Measurements from ENCODE around the gene GALNTL6.

The GALNTL6 gene

GRCh38 chr4:173051716-173052115 is 1238.5 kb downstream of the GALNTL6 start:
- H3K36me3 ChIP-seq (ENCODE audit: control insufficient read depth in 2 of 2, insufficient read depth in 2 of 2, low read length in 2 of 2): no peaks in the 10 kb centered on the region
- no peak overlapping the region for H3K27ac ChIP-seq (ENCODE audit: low read depth in 2 of 2, low read length in 2 of 2)
- H3K9me3 ChIP-seq (ENCODE audit: control insufficient read depth in 2 of 2, low read length in 2 of 2): no peaks in the 10 kb centered on the region
- H3K4me3 ChIP-seq (ENCODE audit: low read length in 2 of 2): no peak overlapping the region
- no peak overlapping the region for H3K9ac ChIP-seq (ENCODE audit: low read depth in 1 of 2, low read length in 2 of 2)
- H3K4me1 ChIP-seq (ENCODE audit: control insufficient read depth in 2 of 2, insufficient read depth in 2 of 2, low read length in 2 of 2): no peaks in the 10 kb centered on the region
- H3K27me3 ChIP-seq (ENCODE audit: control insufficient read depth in 2 of 2, insufficient read depth in 2 of 2, low read length in 2 of 2): no peaks in the 10 kb centered on the region

- no peaks in the 10 kb centered on the region for H3K36me3 ChIP-seq (ENCODE audit: control insufficient read depth in 2 of 2, insufficient read depth in 2 of 2, low read length in 2 of 2)
- no peak overlapping the region for H3K27ac ChIP-seq (ENCODE audit: low read depth in 2 of 2, low read length in 2 of 2)
- no peak overlapping the region for H3K9ac ChIP-seq (ENCODE audit: low read depth in 1 of 2, low read length in 2 of 2)
- no peaks in the 10 kb centered on the region for H3K27me3 ChIP-seq (ENCODE audit: control insufficient read depth in 2 of 2, insufficient read depth in 2 of 2, low read length in 2 of 2)
- H3K4me3 ChIP-seq (ENCODE audit: low read length in 2 of 2): no peak overlapping the region
- H3K9me3 ChIP-seq (ENCODE audit: control insufficient read depth in 2 of 2, low read length in 2 of 2): no peaks in the 10 kb centered on the region
- H3K4me1 ChIP-seq (ENCODE audit: control insufficient read depth in 2 of 2, insufficient read depth in 2 of 2, low read length in 2 of 2): no peaks in the 10 kb centered on the region
Measured at GRCh38 chr4:173052439-173052838, 1239.2 kb downstream of the GALNTL6 start.

DNA sequence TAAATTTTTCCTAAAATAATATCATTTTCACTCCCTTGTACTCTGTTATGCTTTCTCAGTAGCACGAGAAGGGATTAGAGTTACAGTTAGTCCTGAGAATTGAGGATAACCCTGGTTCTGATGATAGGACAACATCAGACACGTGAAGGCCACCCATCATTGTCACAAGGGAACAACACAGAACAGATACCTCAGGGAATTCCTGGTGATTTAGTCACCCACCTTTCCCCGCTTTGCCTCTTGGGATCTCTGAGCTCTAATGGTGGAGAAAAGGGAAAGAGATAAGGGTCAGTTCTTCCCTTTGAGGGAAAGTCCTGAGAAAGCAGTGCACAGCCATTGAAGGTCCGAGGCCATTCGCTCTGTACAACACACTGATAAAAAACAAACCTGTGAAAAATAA is 1243.1 kb downstream of the GALNTL6 start:
- no peak overlapping the region for H3K4me3 ChIP-seq (ENCODE audit: low read length in 2 of 2)
- no peaks in the 10 kb centered on the region for H3K9me3 ChIP-seq (ENCODE audit: control insufficient read depth in 2 of 2, low read length in 2 of 2)
- H3K27ac ChIP-seq (ENCODE audit: low read depth in 2 of 2, low read length in 2 of 2): no peak overlapping the region
- H3K4me1 ChIP-seq (ENCODE audit: control insufficient read depth in 2 of 2, insufficient read depth in 2 of 2, low read length in 2 of 2): no peaks in the 10 kb centered on the region
- H3K36me3 ChIP-seq (ENCODE audit: control insufficient read depth in 2 of 2, insufficient read depth in 2 of 2, low read length in 2 of 2): no peaks in the 10 kb centered on the region
- no peak overlapping the region for H3K9ac ChIP-seq (ENCODE audit: low read depth in 1 of 2, low read length in 2 of 2)
- no peaks in the 10 kb centered on the region for H3K27me3 ChIP-seq (ENCODE audit: control insufficient read depth in 2 of 2, insufficient read depth in 2 of 2, low read length in 2 of 2)

DNA sequence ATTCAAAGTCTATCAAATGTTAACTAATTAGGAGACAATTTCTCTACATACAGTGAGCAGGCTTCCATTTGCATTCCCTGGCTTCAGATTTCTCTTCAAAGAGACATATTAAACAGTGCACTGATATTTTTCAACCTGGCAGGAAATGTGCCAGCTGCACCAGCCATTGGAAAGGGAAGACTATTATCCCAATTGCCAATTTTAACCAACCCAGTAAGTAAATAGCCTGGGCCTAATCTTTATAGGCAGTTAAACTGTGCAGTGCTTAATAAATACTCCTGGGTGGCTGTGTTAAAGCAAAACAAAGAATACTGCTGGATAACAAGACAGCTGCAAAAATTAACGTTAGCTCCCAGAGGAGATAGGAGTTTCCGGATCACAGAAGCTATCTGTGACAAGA is 1243.5 kb downstream of the GALNTL6 start:
- no peak overlapping the region for H3K27ac ChIP-seq (ENCODE audit: low read depth in 2 of 2, low read length in 2 of 2)
- H3K36me3 ChIP-seq (ENCODE audit: control insufficient read depth in 2 of 2, insufficient read depth in 2 of 2, low read length in 2 of 2): no peaks in the 10 kb centered on the region
- H3K4me1 ChIP-seq (ENCODE audit: control insufficient read depth in 2 of 2, insufficient read depth in 2 of 2, low read length in 2 of 2): no peaks in the 10 kb centered on the region
- H3K9me3 ChIP-seq (ENCODE audit: control insufficient read depth in 2 of 2, low read length in 2 of 2): no peaks in the 10 kb centered on the region
- no peaks in the 10 kb centered on the region for H3K27me3 ChIP-seq (ENCODE audit: control insufficient read depth in 2 of 2, insufficient read depth in 2 of 2, low read length in 2 of 2)
- no peak overlapping the region for H3K4me3 ChIP-seq (ENCODE audit: low read length in 2 of 2)
- no peak overlapping the region for H3K9ac ChIP-seq (ENCODE audit: low read depth in 1 of 2, low read length in 2 of 2)

DNA sequence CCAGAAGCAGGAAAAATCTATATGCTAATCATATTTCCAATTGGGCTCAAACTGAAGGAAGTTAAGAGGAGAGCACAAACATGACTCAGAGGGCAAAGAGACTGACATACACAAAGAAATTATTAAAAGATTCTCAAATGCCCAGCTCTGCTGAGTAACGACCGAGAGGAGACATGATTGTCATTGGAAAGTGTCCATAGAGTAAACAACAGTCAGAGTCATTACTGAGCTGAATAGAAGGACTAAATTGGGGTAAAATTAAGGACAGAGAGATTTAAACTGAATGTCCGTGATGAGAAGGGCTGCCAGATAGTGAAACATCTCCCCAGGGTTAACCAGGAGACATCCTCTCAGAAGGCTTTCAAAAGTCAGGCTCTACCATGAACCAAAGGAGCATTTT is 1244.2 kb downstream of the GALNTL6 start:
- Histone ChIP-seq H3K4me1 (ENCODE audit: control insufficient read depth in 2 of 2, insufficient read depth in 2 of 2, low read length in 2 of 2) (no peaks in the 10 kb centered on the region), H3K4me3 (ENCODE audit: low read length in 2 of 2) (no peak overlapping the region), H3K9me3 (ENCODE audit: control insufficient read depth in 2 of 2, low read length in 2 of 2) (no peaks in the 10 kb centered on the region), H3K27me3 (ENCODE audit: control insufficient read depth in 2 of 2, insufficient read depth in 2 of 2, low read length in 2 of 2) (no peaks in the 10 kb centered on the region), H3K27ac (ENCODE audit: low read depth in 2 of 2, low read length in 2 of 2) (no peak overlapping the region), H3K9ac (ENCODE audit: low read depth in 1 of 2, low read length in 2 of 2) (no peak overlapping the region), H3K36me3 (ENCODE audit: control insufficient read depth in 2 of 2, insufficient read depth in 2 of 2, low read length in 2 of 2) (no peaks in the 10 kb centered on the region)

GRCh38 chr4:173057901-173058300 is 1244.7 kb downstream of the GALNTL6 start:
- Histone ChIP-seq H3K9me3 (ENCODE audit: control insufficient read depth in 2 of 2, low read length in 2 of 2) (no peaks in the 10 kb centered on the region), H3K4me3 (ENCODE audit: low read length in 2 of 2) (no peak overlapping the region), H3K27ac (ENCODE audit: low read depth in 2 of 2, low read length in 2 of 2) (no peak overlapping the region), H3K36me3 (ENCODE audit: control insufficient read depth in 2 of 2, insufficient read depth in 2 of 2, low read length in 2 of 2) (no peaks in the 10 kb centered on the region), H3K4me1 (ENCODE audit: control insufficient read depth in 2 of 2, insufficient read depth in 2 of 2, low read length in 2 of 2) (no peaks in the 10 kb centered on the region), H3K9ac (ENCODE audit: low read depth in 1 of 2, low read length in 2 of 2) (no peak overlapping the region), H3K27me3 (ENCODE audit: control insufficient read depth in 2 of 2, insufficient read depth in 2 of 2, low read length in 2 of 2) (no peaks in the 10 kb centered on the region)

GRCh38 chr4:173061160-173061559 is 1248.0 kb downstream of the GALNTL6 start:
- Histone ChIP-seq H3K36me3 (ENCODE audit: control insufficient read depth in 2 of 2, insufficient read depth in 2 of 2, low read length in 2 of 2) (no peaks in the 10 kb centered on the region), H3K27me3 (ENCODE audit: control insufficient read depth in 2 of 2, insufficient read depth in 2 of 2, low read length in 2 of 2) (no peaks in the 10 kb centered on the region), H3K9ac (ENCODE audit: low read depth in 1 of 2, low read length in 2 of 2) (no peak overlapping the region), H3K9me3 (ENCODE audit: control insufficient read depth in 2 of 2, low read length in 2 of 2) (no peaks in the 10 kb centered on the region), H3K4me1 (ENCODE audit: control insufficient read depth in 2 of 2, insufficient read depth in 2 of 2, low read length in 2 of 2) (no peaks in the 10 kb centered on the region), H3K4me3 (ENCODE audit: low read length in 2 of 2) (no peak overlapping the region), H3K27ac (ENCODE audit: low read depth in 2 of 2, low read length in 2 of 2) (no peak overlapping the region)

GRCh38 chr4:173073939-173074500 is 1260.8 kb downstream of the GALNTL6 start:
- Histone ChIP-seq H3K27me3 (ENCODE audit: control insufficient read depth in 2 of 2, insufficient read depth in 2 of 2, low read length in 2 of 2) (no peaks in the 10 kb centered on the region), H3K9me3 (ENCODE audit: control insufficient read depth in 2 of 2, low read length in 2 of 2) (peaks cover 2 to 4% of the 10 kb centered on the region in 2 donors), H3K4me1 (ENCODE audit: control insufficient read depth in 2 of 2, insufficient read depth in 2 of 2, low read length in 2 of 2) (peaks cover 0 to 14% of the 10 kb centered on the region in 2 donors), H3K27ac (ENCODE audit: low read depth in 2 of 2, low read length in 2 of 2) (peak overlapping the region; percentile 41 to 67), H3K9ac (ENCODE audit: low read depth in 1 of 2, low read length in 2 of 2) (no peak overlapping the region), H3K36me3 (ENCODE audit: control insufficient read depth in 2 of 2, insufficient read depth in 2 of 2, low read length in 2 of 2) (no peaks in the 10 kb centered on the region), H3K4me3 (ENCODE audit: low read length in 2 of 2) (no peak overlapping the region)

- H3K27ac ChIP-seq (ENCODE audit: low read depth in 2 of 2, low read length in 2 of 2): peak overlapping the region; percentile 12 to 58
- peaks cover 0 to 2% of the 10 kb centered on the region in 2 donors for H3K9me3 ChIP-seq (ENCODE audit: control insufficient read depth in 2 of 2, low read length in 2 of 2)
- H3K27me3 ChIP-seq (ENCODE audit: control insufficient read depth in 2 of 2, insufficient read depth in 2 of 2, low read length in 2 of 2): no peaks in the 10 kb centered on the region
- no peak overlapping the region for H3K4me3 ChIP-seq (ENCODE audit: low read length in 2 of 2)
- H3K9ac ChIP-seq (ENCODE audit: low read depth in 1 of 2, low read length in 2 of 2): no peak overlapping the region
- H3K36me3 ChIP-seq (ENCODE audit: control insufficient read depth in 2 of 2, insufficient read depth in 2 of 2, low read length in 2 of 2): no peaks in the 10 kb centered on the region
- H3K4me1 ChIP-seq (ENCODE audit: control insufficient read depth in 2 of 2, insufficient read depth in 2 of 2, low read length in 2 of 2): peaks cover 0 to 14% of the 10 kb centered on the region in 2 donors
Measured at GRCh38 chr4:173074501-173074946, 1261.3 kb downstream of the GALNTL6 start.

DNA sequence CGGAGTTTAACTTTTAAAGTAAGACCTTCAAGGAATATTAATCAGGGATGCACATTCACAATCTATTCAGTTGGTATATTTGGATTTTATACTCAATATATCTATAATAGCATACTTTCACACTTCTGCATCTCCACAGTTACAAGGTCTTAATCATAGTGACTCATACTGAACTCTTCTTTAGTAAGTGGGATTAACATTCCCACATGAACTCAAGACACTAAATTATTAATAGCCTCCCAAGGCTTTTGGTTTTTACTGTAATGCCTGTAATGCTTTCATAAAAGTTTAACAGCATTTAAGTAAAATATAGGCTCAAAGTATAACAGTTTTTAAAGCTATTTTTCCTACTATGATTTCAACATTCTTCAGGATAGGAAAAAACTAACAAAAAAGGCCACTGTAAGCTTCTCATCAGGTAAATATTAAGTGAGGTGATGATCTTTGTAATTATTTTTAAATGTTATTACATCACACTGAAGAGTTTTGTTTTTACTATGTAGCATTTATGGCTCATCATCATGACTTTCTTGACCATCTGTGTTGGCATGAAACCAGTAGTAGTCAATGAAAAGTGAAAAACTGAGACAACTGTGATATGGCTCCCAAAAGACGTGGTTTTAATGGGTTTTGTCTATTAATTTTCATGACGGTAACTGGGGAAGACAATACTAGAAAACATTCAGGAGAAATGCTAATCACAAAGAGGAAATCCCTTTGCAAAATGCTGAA is 1263.9 kb downstream of the GALNTL6 start:
- no peak overlapping the region for H3K9ac ChIP-seq (ENCODE audit: low read depth in 1 of 2, low read length in 2 of 2)
- H3K4me1 ChIP-seq (ENCODE audit: control insufficient read depth in 2 of 2, insufficient read depth in 2 of 2, low read length in 2 of 2): peaks cover 0 to 14% of the 10 kb centered on the region in 2 donors
- no peak overlapping the region for H3K27ac ChIP-seq (ENCODE audit: low read depth in 2 of 2, low read length in 2 of 2)
- no peaks in the 10 kb centered on the region for H3K9me3 ChIP-seq (ENCODE audit: control insufficient read depth in 2 of 2, low read length in 2 of 2)
- H3K4me3 ChIP-seq (ENCODE audit: low read length in 2 of 2): no peak overlapping the region
- H3K36me3 ChIP-seq (ENCODE audit: control insufficient read depth in 2 of 2, insufficient read depth in 2 of 2, low read length in 2 of 2): no peaks in the 10 kb centered on the region
- H3K27me3 ChIP-seq (ENCODE audit: control insufficient read depth in 2 of 2, insufficient read depth in 2 of 2, low read length in 2 of 2): no peaks in the 10 kb centered on the region
